Measurements from ENCODE around the gene ZC3H4. TPM values are rescaled to one million over a fixed set of nuclear protein-coding genes. Genes with fewer than 3 reads are reported as not detected.

Gene ZC3H4
- total and polyA plus RNA-seq, 8 donors = 4.7 to 78.5 (median 20.2) TPM

DNA sequence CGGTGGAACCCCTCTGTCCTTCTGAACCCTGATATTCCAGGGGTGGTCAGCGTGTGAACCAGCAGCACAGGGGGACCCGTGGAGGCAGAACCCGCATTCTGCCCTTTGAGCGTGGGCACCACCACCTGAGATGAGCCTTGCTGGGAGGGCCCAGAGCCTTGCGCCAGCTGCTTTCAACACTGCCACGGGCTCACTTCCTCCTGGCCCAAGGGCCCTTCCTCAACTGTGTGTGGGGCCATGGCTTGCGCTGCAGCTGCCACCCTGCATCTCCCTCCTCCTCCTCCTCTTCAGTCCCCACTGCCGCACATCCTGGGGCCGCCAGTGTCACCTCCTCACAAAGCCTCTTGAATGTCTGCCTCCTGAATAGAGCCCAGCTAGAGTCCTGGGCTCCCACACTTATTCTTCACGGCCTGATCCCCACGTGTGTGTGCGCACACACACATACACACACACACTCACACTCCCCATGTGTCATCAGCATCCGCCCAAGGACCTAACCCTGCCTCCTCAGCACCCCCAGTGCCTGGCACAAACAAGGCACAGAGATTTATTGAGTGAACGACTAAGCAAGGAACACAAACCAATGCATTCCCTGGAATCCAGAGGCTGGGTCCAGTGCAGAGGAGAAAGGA is 38.3 kb downstream of the ZC3H4 start:
- intact Hi-C loops (cut with DNase I; ENCODE audit: low total_unique reads) = no loop called here
- Histone ChIP-seq H3K27me3 (no peaks in the 10 kb centered on the region), H3K4me1 (peaks cover 4 to 29% (median 11%) of the 10 kb centered on the region in 4 donors), H3K9me3 (no peaks in the 10 kb centered on the region), H3K27ac (no peak overlapping the region), H3K4me3 (no peak overlapping the region), H3K36me3 (peaks cover 44 to 97% (median 95%) of the 10 kb centered on the region in 4 donors)
- TF ChIP-seq EP300 (IDR thresholded peaks at IDR 0.05) = no peak
- no peak for TF ChIP-seq POLR2A (IDR thresholded peaks at IDR 0.05)
- TF ChIP-seq, protein P1, sequence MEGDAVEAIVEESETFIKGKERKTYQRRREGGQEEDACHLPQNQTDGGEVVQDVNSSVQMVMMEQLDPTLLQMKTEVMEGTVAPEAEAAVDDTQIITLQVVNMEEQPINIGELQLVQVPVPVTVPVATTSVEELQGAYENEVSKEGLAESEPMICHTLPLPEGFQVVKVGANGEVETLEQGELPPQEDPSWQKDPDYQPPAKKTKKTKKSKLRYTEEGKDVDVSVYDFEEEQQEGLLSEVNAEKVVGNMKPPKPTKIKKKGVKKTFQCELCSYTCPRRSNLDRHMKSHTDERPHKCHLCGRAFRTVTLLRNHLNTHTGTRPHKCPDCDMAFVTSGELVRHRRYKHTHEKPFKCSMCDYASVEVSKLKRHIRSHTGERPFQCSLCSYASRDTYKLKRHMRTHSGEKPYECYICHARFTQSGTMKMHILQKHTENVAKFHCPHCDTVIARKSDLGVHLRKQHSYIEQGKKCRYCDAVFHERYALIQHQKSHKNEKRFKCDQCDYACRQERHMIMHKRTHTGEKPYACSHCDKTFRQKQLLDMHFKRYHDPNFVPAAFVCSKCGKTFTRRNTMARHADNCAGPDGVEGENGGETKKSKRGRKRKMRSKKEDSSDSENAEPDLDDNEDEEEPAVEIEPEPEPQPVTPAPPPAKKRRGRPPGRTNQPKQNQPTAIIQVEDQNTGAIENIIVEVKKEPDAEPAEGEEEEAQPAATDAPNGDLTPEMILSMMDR (IDR thresholded peaks at IDR 0.05) = no peak
- no peak for TF ChIP-seq POLR2AphosphoS5 (IDR thresholded peaks at IDR 0.05)
- DNase-seq = no peak
- WGBS, 5 donors = 72 to 86% (median 83%) methylated on average over 10 to 15 of the region's 15 CpGs

DNA sequence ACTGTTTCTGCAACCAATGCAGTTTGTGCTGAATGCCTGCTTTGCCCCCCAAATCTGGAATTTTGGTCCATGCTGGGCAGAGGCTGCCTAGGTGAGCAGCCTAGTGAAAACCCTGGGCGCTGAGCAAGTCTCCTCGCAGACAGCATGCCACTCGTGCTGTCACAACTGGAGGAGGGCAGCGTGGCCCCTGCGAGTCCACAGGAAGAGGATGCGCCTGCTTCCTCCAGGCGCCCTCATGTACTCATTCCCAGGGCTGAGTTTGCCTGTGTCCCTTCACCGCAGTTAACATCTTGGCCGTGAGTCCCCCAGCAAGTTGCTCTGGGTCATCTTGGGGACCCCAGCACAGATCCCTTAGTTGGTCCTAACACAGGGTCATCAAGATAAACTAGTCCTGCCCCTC is 39.0 kb downstream of the ZC3H4 start:
- H3K36me3 ChIP-seq = peaks cover 50 to 97% (median 95%) of the 10 kb centered on the region in 4 donors
- intact Hi-C loops (cut with DNase I; ENCODE audit: low total_unique reads) = no loop called here

DNA sequence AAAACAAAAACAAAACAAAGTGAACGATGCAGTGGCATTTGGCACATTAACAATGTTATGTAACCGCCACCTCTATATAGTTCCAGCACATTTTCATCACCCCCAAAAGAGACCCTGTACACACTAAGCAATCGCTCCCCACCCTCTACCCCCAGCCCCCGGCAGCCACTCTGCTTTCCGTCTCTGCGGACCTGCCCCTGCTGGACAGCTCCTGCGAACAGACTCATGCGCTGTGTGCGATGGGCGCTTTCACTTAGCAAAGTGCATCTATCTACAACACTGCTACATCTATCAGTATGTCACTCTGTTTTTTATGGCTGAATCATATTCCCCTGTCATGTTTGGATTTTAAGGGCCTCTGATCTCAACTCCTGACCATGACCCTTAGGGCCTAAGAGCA is 40.0 kb downstream of the ZC3H4 start:
- Histone ChIP-seq H3K36me3 (peaks cover 58 to 100% (median 99%) of the 10 kb centered on the region in 4 donors), H3K4me1 (peaks cover 0 to 20% (median 4%) of the 10 kb centered on the region in 4 donors), H3K4me3 (no peak overlapping the region), H3K27ac (no peak overlapping the region), H3K27me3 (no peaks in the 10 kb centered on the region), H3K9me3 (no peaks in the 10 kb centered on the region)
- DNase-seq = no peak
- intact Hi-C loops (cut with DNase I; ENCODE audit: low total_unique reads) = no loop called here
- WGBS, 5 donors = 93 to 95% (median 93%) methylated on average over 10 of the region's 10 CpGs
- TF ChIP-seq, protein P1 (IDR thresholded peaks at IDR 0.05) = no peak
- no peak for TF ChIP-seq POLR2AphosphoS5 (IDR thresholded peaks at IDR 0.05)
- TF ChIP-seq EP300 (IDR thresholded peaks at IDR 0.05) = no peak
- no peak for TF ChIP-seq POLR2A (IDR thresholded peaks at IDR 0.05)

More for the DNA sequence above, 39.0 kb downstream of the ZC3H4 start:
- H3K4me1 ChIP-seq = peaks cover 2 to 23% (median 7%) of the 10 kb centered on the region in 4 donors
- TF ChIP-seq EP300 (IDR thresholded peaks at IDR 0.05) (no peak), POLR2A (IDR thresholded peaks at IDR 0.05) (no peak), POLR2AphosphoS5 (IDR thresholded peaks at IDR 0.05) (no peak)
- TF ChIP-seq, protein P1 (IDR thresholded peaks at IDR 0.05) = no peak
- no peaks in the 10 kb centered on the region for H3K27me3 ChIP-seq
- DNase-seq = no peak
- no peak overlapping the region for H3K4me3 ChIP-seq
- WGBS, 5 donors = 76 to 96% (median 87%) methylated on average over 7 to 9 of the region's 9 CpGs
- no peak overlapping the region for H3K27ac ChIP-seq
- H3K9me3 ChIP-seq = no peaks in the 10 kb centered on the region

DNA sequence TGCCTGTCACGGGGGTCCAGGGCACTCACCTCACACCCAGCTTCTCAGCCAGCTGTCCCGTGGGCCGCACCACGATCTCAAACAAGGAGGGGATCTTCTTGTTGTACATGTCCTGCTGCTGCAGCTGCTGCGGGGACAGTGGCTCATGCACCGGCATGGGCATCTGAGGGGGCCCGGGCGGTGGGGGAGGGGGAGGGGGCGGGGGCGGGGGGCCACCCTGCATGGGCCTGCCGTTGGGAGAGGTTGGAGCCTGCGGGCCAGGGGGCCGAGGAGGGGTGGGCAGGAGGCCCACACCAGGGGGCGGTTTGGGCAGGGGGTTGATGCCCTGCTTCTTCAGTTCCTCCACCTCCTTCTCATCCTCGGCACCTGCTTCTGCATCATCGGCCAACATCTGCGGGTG is 41.3 kb downstream of the ZC3H4 start:
- Histone ChIP-seq H3K36me3 (peaks cover 60 to 100% (median 99%) of the 10 kb centered on the region in 4 donors), H3K4me1 (peaks cover 0 to 20% (median 5%) of the 10 kb centered on the region in 4 donors), H3K4me3 (no peak overlapping the region), H3K27me3 (no peaks in the 10 kb centered on the region), H3K9me3 (no peaks in the 10 kb centered on the region), H3K27ac (no peak overlapping the region)
- TF ChIP-seq, protein P1 (IDR thresholded peaks at IDR 0.05) = no peak
- TF ChIP-seq POLR2A (IDR thresholded peaks at IDR 0.05) (no peak), EP300 (IDR thresholded peaks at IDR 0.05) (no peak), POLR2AphosphoS5 (IDR thresholded peaks at IDR 0.05) (no peak)
- WGBS, 5 donors = 90 to 93% (median 90%) methylated on average over 14 to 17 of the region's 17 CpGs
- DNase-seq = no peak
- intact Hi-C loops (cut with DNase I; ENCODE audit: low total_unique reads) = no loop called here

Data from stomach (tissue), 9 donors.